Lung (tissue), 12 donors: ENCODE measurements around the gene TIGD3. TPM values are rescaled to one million over a fixed set of nuclear protein-coding genes. Genes with fewer than 3 reads are reported as not detected.

ENCODE experiments used
- ATAC-seq: fragments of 200-7000 bp; cut with Tn5 transposase; one replicate; pipeline ENCODE4 v1.9.1; 2020; ENCODE audit warnings: moderate number of reproducible peaks; ENCODE audit not compliant: insufficient read depth, low FRiP score
- DNase-seq, 3 donors: peaks; one replicate each; pipeline ENCODE4 v3.0.0-alpha.2; 2013 to 2017
- H3K27ac ChIP-seq, 2 donors: one replicate each; pipeline ENCODE4 v1.5.1; 2013; ENCODE audit warnings: mild to moderate bottlenecking in 2 of 2, moderate library complexity in 2 of 2, control low read depth in 1 of 2, inconsistent platforms in 1 of 2, low read depth in 1 of 2, low read length in 1 of 2
- H3K27me3 ChIP-seq, 3 donors: one replicate each; pipeline ENCODE4 v1.5.1; 2013; ENCODE audit warnings: low read length in 2 of 3; ENCODE audit not compliant: control insufficient read depth in 3 of 3, insufficient read depth in 3 of 3
- H3K36me3 ChIP-seq, 4 donors: one replicate each; pipeline ENCODE4 v1.5.1; 2013; ENCODE audit warnings: low read length in 4 of 4, mild to moderate bottlenecking in 1 of 4, moderate library complexity in 1 of 4; ENCODE audit not compliant: control insufficient read depth in 4 of 4, insufficient read depth in 4 of 4
- H3K4me1 ChIP-seq, 5 donors: one replicate each; pipeline ENCODE4 v1.5.1; 2013; ENCODE audit warnings: low read length in 5 of 5, mild to moderate bottlenecking in 2 of 5, moderate library complexity in 1 of 5; ENCODE audit not compliant: control insufficient read depth in 5 of 5, insufficient read depth in 5 of 5
- H3K4me3 ChIP-seq: one replicate; pipeline ENCODE4 v1.5.1; 2013; ENCODE audit warnings: mild to moderate bottlenecking, control low read depth, moderate library complexity
- H3K9ac ChIP-seq, 2 donors: one replicate each; pipeline ENCODE4 v1.5.1; 2013; ENCODE audit warnings: low read length in 2 of 2, control low read depth in 1 of 2; ENCODE audit not compliant: insufficient read depth in 1 of 2
- H3K9me3 ChIP-seq, 4 donors: one replicate each; pipeline ENCODE4 v1.5.1; 2013; ENCODE audit warnings: low read length in 3 of 4, mild to moderate bottlenecking in 1 of 4, moderate library complexity in 1 of 4; ENCODE audit not compliant: control insufficient read depth in 4 of 4, insufficient read depth in 3 of 4
- WGBS, 2 donors: extraction: QIAGEN DNeasy Blood & Tissue Kit; methylation state at CpG; one replicate each; pipeline ENCODE4 v1.1.7; 2013; 5-methylcytosine and 5-hydroxymethylcytosine counted together
- polyA plus RNA-seq, 2 donors: library from polyadenylated mRNA; stranded (reverse); fragments of 200-250 nt; gene quantifications; one replicate each; pipeline ENCODE4 v1.2.1, GENCODE V29; 2013
- total RNA-seq, 2 donors: library from RNA; depleted of rRNA in 1 of 2; stranded (reverse); fragments of >200 nt in 1 of 2; gene quantifications; one replicate each; pipeline ENCODE4 v1.2.1, GENCODE V29; 2014 to 2021
- TF ChIP-seq, protein P1 (sequence below): IDR thresholded peaks from 2 replicates; pipeline ENCODE4 v1.5.1; 2012; ENCODE audit warnings: mild to moderate bottlenecking; ENCODE audit errors: control extremely low read depth, extremely low read depth
- donor health status: control.
- donor health status: control.
- donor health status: Bipolar disorder and iron deficiency.
- donor health status: healthy.
- donor health status: DM: yes; HTN: yes; CAD: no.

TIGD3 gene
- total and polyA plus RNA-seq, 4 donors = 0.21 to 0.27 (median 0.24) TPM; not detected in 1

DNA sequence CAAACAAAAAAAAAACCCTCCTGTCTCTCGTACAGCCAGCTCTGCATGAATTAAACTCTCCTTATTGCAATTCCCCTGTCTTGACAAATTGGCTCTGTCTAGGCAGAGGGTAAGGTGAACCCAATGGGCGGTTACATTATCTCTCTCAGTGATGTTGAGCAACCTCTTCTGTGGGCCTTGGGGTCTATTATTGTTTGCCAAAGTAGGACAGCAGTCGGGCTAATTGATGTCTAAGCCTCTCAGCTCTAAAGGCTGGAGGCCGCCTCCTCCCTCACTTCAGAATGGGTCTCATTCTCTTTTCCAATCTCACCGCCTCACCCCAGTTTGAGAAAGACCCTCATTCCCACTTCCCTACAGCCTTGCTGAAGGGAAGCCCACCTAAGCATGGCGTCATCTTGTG, 29.2 kb downstream of the TIGD3 start:
- Histone ChIP-seq H3K27me3 (no peaks in the 10 kb centered on the region), H3K27ac (peak overlapping the region; percentile 96 to 97), H3K9me3 (no peaks in the 10 kb centered on the region), H3K36me3 (peaks cover 0 to 2% (median 0%) of the 10 kb centered on the region in 4 donors), H3K9ac (no peak overlapping the region), H3K4me3 (no peak overlapping the region), H3K4me1 (peaks cover 0 to 29% (median 14%) of the 10 kb centered on the region in 5 donors)
- WGBS, 2 donors = 84 to 89% methylated on average over 6 of the region's 6 CpGs
- DNase-seq = no peak
- ATAC-seq = no peak
- TF ChIP-seq, protein P1, sequence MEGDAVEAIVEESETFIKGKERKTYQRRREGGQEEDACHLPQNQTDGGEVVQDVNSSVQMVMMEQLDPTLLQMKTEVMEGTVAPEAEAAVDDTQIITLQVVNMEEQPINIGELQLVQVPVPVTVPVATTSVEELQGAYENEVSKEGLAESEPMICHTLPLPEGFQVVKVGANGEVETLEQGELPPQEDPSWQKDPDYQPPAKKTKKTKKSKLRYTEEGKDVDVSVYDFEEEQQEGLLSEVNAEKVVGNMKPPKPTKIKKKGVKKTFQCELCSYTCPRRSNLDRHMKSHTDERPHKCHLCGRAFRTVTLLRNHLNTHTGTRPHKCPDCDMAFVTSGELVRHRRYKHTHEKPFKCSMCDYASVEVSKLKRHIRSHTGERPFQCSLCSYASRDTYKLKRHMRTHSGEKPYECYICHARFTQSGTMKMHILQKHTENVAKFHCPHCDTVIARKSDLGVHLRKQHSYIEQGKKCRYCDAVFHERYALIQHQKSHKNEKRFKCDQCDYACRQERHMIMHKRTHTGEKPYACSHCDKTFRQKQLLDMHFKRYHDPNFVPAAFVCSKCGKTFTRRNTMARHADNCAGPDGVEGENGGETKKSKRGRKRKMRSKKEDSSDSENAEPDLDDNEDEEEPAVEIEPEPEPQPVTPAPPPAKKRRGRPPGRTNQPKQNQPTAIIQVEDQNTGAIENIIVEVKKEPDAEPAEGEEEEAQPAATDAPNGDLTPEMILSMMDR = no peak

DNA sequence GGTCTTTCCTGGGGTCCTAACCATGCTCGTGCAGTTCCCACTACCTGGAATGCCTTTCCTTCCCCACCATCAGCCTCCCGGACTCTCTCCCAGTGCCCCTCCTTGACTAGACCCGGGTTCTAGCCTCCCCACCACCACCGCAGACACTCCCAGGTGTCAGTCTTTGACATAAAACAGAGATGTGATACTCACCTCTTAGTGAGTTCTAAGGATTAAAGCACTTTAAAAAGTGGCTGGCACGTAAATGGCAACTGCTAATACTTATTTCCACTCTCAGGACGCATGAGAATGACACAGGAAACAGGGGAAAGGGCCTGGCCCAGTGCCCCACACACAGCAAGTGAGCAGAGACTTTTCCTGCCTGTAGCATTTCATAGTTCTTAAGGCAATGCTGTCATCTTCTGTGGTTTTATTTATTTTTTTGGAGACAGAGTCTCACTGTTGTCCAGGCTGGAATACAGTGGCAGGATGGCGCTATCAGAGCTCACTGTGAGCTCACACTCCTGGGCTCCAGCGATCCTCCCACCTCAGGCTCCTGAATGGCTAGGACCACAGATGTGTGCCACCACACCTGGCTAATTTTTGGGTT, 29.8 kb downstream of the TIGD3 start:
- peaks cover 0 to 30% (median 21%) of the 10 kb centered on the region in 5 donors for H3K4me1 ChIP-seq
- no peaks in the 10 kb centered on the region for H3K9me3 ChIP-seq
- peak overlapping the region; percentile 41 to 97 for H3K27ac ChIP-seq
- no peak overlapping the region for H3K4me3 ChIP-seq
- 64 to 68% methylated on average over 8 of the region's 8 CpGs for WGBS, 2 donors
- DNase-seq (no peak), ATAC-seq (no peak)
- peaks cover 0 to 6% (median 0%) of the 10 kb centered on the region in 4 donors for H3K36me3 ChIP-seq
- TF ChIP-seq, protein P1 = no peak
- no peaks in the 10 kb centered on the region for H3K27me3 ChIP-seq
- H3K9ac ChIP-seq = no peak overlapping the region

DNA sequence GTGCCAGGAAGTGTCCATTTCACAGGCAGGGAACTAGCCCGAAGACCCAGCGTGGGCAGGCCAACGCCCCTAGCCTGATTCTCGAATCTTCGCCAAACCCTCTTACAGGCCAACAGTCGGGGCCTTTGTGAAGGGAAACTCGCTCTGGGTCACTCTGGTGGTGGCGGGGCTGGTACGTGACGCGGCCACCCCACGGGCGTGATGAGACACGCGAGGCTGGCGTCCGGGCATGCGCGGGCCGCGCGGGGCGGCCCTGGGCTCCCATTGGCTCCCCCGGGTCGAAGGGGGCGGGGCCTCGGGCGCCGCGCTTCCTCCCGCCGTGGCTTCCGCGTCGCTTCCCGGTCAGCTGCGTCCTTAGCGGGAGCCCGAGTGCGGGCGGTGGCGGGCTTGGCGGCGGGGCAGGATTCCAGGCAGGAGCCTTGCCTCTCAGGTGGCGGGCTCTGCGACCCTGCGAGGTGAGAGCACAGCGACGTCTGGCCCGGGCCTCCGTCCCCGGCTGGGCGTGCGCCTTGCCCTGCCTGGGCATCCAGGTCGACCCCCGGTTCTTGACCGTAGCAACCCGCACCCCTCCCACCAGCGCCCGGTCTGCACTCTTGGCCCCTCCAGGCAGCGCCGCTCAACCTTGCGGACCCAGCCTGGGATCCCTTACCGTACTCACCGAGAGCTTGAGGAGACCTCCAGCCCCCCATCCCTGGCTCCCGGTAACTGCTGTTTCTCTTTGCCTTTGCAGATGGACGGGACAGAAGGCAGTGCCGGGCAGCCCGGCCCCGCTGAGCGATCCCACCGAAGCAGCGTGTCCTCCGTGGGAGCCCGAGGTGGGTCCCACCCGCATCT, 32.0 kb downstream of the TIGD3 start, which contains the start of gene FRMD8:
FRMD8 (plus strand) TSS at position 331 of the 834 bp plus-strand sequence; CDS start at position 731, 400 bp downstream.
- peaks cover 0 to 47% (median 31%) of the 10 kb centered on the region in 5 donors for H3K4me1 ChIP-seq
- peaks cover 0 to 8% (median 0%) of the 10 kb centered on the region in 4 donors for H3K36me3 ChIP-seq
- WGBS, 2 donors = 1 to 3% methylated on average over 49 to 76 of the region's 76 CpGs
- DNase-seq (peak; percentile 84 to 92 (median 90)), ATAC-seq (peak; percentile 85)
- no peaks in the 10 kb centered on the region for H3K9me3 ChIP-seq
- no peaks in the 10 kb centered on the region for H3K27me3 ChIP-seq
- peak within 1 kb of the TSS; percentile 43 to 86 for H3K9ac ChIP-seq
- TF ChIP-seq, protein P1 = no peak
- peak within 1 kb of the TSS; percentile 93 to 97 for H3K27ac ChIP-seq
- H3K4me3 ChIP-seq = peak within 1 kb of the TSS; percentile 87
